GM18507 (cell line): Measurements from ENCODE around the gene CNTROB.
"Not testable (repeated sequence)": the region's sequence is repeated elsewhere in the genome, so short reads cannot be mapped to it uniquely, and the experiment has no call there.

Source experiments
- DNase-seq: peaks from one replicate; pipeline ENCODE4 v3.0.0; 2011; ENCODE audit warnings: low read depth; ENCODE audit not compliant: insufficient read length; ENCODE audit errors: extremely low spot score
- FAIRE-seq: peaks from 2 replicates; lab custom pipeline; 2011; peaks lifted over from hg19 to GRCh38; lab: Jason Lieb, UNC

CNTROB gene

GRCh38 chr17:7932949-7933348 lies 943 bp downstream of the CNTROB start:
- DNase-seq (no peak), FAIRE-seq (no peak)

GRCh38 chr17:7935859-7936258 lies 3.9 kb downstream of the CNTROB start:
- DNase-seq (no peak), FAIRE-seq (no peak)

GRCh38 chr17:7940034-7940433 lies 8.0 kb downstream of the CNTROB start:
- FAIRE-seq (no peak), DNase-seq (no peak)

- DNase-seq, result no peak
- FAIRE-seq, result no peak
These were observed 8.7 kb downstream of the CNTROB start for GRCh38 chr17:7940743-7941142.

- DNase-seq (no peak), FAIRE-seq (no peak)
These were observed 11.3 kb downstream of the CNTROB start for GRCh38 chr17:7943291-7943690.

GRCh38 chr17:7944326-7944725 lies 12.3 kb downstream of the CNTROB start:
- DNase-seq, result no peak

GRCh38 chr17:7945651-7946050 lies 13.6 kb downstream of the CNTROB start:
- no peak for FAIRE-seq

More at GRCh38 chr17:7944326-7944725, 12.3 kb downstream of the CNTROB start:
- FAIRE-seq, result no peak

GRCh38 chr17:7946441-7946840 lies 14.4 kb downstream of the CNTROB start:
- FAIRE-seq, result no peak
- DNase-seq, result no peak

More at GRCh38 chr17:7945651-7946050, 13.6 kb downstream of the CNTROB start:
- DNase-seq, result no peak

- no peak for DNase-seq
- FAIRE-seq, result no peak
These were observed 15.6 kb downstream of the CNTROB start for GRCh38 chr17:7947651-7948050.

- DNase-seq (no peak), FAIRE-seq (no peak)
These were observed 18.6 kb downstream of the CNTROB start for GRCh38 chr17:7950578-7950977.

- no peak for DNase-seq
- peak; percentile 97 for FAIRE-seq
These were observed 19.3 kb downstream of the CNTROB start for GRCh38 chr17:7951143-7951792.

GRCh38 chr17:7953266-7953665 lies 21.3 kb downstream of the CNTROB start:
- FAIRE-seq, DNase-seq: not testable (repeated sequence)

GRCh38 chr17:7955414-7956227 lies 23.6 kb downstream of the CNTROB start:
- FAIRE-seq (no peak), DNase-seq (no peak)

- DNase-seq (no peak), FAIRE-seq (no peak)
These were observed 24.4 kb downstream of the CNTROB start for GRCh38 chr17:7956228-7956965.

- FAIRE-seq (no peak), DNase-seq (no peak)
These were observed 27.7 kb downstream of the CNTROB start for GRCh38 chr17:7959503-7960253.

- FAIRE-seq (no peak), DNase-seq (no peak)
These were observed 29.4 kb downstream of the CNTROB start for GRCh38 chr17:7961421-7961820.

- FAIRE-seq, result no peak
- no peak for DNase-seq
These were observed 35.7 kb downstream of the CNTROB start for GRCh38 chr17:7967751-7968150.

- FAIRE-seq (no peak), DNase-seq (no peak)
These were observed 37.4 kb downstream of the CNTROB start for GRCh38 chr17:7969433-7969832.

GRCh38 chr17:7971651-7972050 lies 39.6 kb downstream of the CNTROB start:
- DNase-seq (no peak), FAIRE-seq (no peak)
